OCI-M2 (cell line): Measurements from ENCODE around the gene HOXC13.

Experiments used
- DNase-seq: peaks from one replicate; lab custom pipeline; 2025; ENCODE audit not compliant: unreplicated experiment; lab: John Stamatoyannopoulos, UW

Gene HOXC13

GRCh38 chr12:53939141-53940108 is 794 bp downstream of the HOXC13 start:
- DNase-seq = no peak

GRCh38 chr12:53940443-53941014 is 1.9 kb downstream of the HOXC13 start:
- DNase-seq = no peak

- no peak for DNase-seq
Observed at GRCh38 chr12:53941187-53941586, 2.6 kb downstream of the HOXC13 start.

GRCh38 chr12:53941750-53942149 is 3.1 kb downstream of the HOXC13 start:
- no peak for DNase-seq

GRCh38 chr12:53942467-53942997 is 3.9 kb downstream of the HOXC13 start:
- DNase-seq = no peak

- no peak for DNase-seq
Observed at GRCh38 chr12:53944209-53944608, 5.6 kb downstream of the HOXC13 start.

- DNase-seq = no peak
Observed at GRCh38 chr12:53944907-53945847, 6.5 kb downstream of the HOXC13 start.

- DNase-seq = no peak
Observed at GRCh38 chr12:53947743-53948142, 9.1 kb downstream of the HOXC13 start.

GRCh38 chr12:53948650-53949593 is 10.3 kb downstream of the HOXC13 start:
- no peak for DNase-seq

- no peak for DNase-seq
Observed at GRCh38 chr12:53949631-53950436, 11.2 kb downstream of the HOXC13 start.

GRCh38 chr12:53950437-53950773 is 11.8 kb downstream of the HOXC13 start:
- DNase-seq = no peak

GRCh38 chr12:53950789-53951576 is 12.4 kb downstream of the HOXC13 start:
- no peak for DNase-seq

GRCh38 chr12:53951577-53952334 is 13.1 kb downstream of the HOXC13 start:
- DNase-seq = no peak

GRCh38 chr12:53952335-53952694 is 13.7 kb downstream of the HOXC13 start:
- DNase-seq = no peak

GRCh38 chr12:53952871-53953734 is 14.5 kb downstream of the HOXC13 start:
- DNase-seq = no peak

- DNase-seq = no peak
Observed at GRCh38 chr12:53953831-53954693, 15.4 kb downstream of the HOXC13 start.
